Mucosa of gallbladder (tissue), 1 donor: Measurements from ENCODE around the gene TRAPPC6A. TPM values are rescaled to one million over a fixed set of nuclear protein-coding genes. Genes with fewer than 3 reads are reported as not detected.

Source experiments
- DNase-seq: peaks from one replicate; pipeline ENCODE4 v3.0.0-alpha.2; 2020; ENCODE audit warnings: low spot score
- total RNA-seq: library from RNA; stranded (reverse); gene quantifications from one replicate; pipeline ENCODE4 v1.2.1, GENCODE V29; 2021
- donor health status: DM: no; HTN: no; CAD: no.

Gene TRAPPC6A
- total RNA-seq, 1 donor from 2014 or later, result 26.8 TPM

GRCh38 chr19:45163751-45164460, 14.1 kb downstream of the TRAPPC6A start:
- no peak for DNase-seq

GRCh38 chr19:45163156-45163555, 14.9 kb downstream of the TRAPPC6A start:
- no peak for DNase-seq

- DNase-seq, result no peak
Observed at GRCh38 chr19:45162608-45163143, 15.4 kb downstream of the TRAPPC6A start.

- no peak for DNase-seq
Observed at GRCh38 chr19:45161738-45162607, 16.1 kb downstream of the TRAPPC6A start.

DNA sequence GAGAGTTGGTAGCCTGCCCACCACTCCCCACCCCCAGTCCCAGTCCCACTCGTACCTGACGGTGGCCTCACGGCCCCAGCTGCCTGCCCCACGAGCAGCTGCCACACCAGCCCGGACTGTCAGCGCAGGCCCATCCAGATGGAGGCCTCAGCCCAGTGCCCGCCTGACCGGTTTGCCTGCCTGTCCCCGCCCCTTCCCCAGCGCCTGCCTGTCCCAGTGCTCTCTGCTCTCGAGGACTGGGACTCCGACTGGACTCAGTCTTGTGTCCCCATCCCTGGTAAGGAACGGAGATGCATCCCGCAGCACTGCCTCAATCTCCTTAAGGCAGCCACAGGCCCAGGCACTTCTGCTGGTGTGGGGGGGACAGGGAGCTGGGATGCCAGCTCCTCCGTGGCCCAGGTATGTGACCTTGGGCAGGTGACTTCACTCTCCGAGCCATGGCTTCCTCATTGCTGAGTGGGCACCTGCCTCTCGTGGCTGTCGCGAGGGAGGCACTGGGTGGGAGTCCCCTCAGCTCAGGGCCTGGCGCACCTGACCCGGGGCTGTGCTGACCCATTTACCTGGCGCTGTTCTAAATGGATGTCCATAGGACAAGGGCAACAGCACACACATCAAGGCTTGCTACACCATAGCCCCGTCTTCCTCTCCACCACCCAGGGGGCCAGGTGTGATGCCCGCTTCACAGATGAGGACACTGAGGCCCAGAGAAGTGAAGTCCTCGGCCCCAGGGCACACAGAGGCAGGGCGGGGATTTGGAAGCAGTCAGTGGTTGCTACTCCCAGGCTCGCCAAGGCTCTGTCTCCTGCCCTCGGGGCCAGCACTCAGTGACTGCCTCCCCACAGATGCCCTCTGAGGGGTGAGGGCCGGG, 16.9 kb downstream of the TRAPPC6A start, which contains the start of gene NKPD1:
Gene NKPD1 (minus strand): TSS at position 113 of the 868 bp plus-strand sequence. CDS start 832 bp downstream, outside the sequence.
- peak; percentile 53 for DNase-seq

- no peak for DNase-seq
Observed at GRCh38 chr19:45159971-45160324, 18.1 kb downstream of the TRAPPC6A start.

DNA sequence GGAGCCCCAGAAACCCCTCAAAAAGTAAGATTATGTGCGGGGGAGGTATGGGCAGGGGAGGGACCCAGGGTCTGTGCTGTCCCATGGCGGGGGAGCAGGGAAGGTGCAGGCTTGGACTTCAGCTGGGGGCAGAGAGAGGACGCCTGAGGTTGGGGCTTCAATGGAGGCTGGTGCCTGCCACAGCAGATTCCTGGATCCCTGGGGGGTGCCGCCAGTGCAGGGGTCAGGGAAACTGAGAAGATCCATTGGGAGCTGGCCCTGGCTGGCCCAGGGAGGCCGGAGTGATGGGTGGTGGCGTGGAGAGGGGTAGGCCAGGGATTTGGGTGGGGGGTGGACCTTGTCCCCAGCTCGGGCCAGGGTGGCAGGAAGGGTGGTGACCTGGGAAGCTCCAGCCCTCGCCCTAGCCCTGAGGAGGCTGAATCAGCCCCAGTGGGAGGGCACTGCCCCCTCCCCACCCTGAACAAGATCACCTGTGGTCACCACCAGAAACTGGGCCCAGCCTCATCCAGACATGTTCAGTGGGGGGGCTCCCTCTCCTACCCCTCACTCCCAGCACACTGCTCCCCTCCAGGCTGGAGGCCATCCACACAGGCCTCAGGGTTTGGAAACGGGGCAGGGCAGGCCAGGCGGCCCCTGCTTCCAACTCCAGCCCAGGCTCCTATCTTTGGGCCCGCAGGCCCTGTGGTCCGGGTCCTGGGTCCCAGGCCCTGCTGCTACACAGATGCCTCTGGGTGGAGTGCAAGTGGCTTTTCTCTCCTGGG, 18.6 kb downstream of the TRAPPC6A start:
- DNase-seq, result no peak

DNA sequence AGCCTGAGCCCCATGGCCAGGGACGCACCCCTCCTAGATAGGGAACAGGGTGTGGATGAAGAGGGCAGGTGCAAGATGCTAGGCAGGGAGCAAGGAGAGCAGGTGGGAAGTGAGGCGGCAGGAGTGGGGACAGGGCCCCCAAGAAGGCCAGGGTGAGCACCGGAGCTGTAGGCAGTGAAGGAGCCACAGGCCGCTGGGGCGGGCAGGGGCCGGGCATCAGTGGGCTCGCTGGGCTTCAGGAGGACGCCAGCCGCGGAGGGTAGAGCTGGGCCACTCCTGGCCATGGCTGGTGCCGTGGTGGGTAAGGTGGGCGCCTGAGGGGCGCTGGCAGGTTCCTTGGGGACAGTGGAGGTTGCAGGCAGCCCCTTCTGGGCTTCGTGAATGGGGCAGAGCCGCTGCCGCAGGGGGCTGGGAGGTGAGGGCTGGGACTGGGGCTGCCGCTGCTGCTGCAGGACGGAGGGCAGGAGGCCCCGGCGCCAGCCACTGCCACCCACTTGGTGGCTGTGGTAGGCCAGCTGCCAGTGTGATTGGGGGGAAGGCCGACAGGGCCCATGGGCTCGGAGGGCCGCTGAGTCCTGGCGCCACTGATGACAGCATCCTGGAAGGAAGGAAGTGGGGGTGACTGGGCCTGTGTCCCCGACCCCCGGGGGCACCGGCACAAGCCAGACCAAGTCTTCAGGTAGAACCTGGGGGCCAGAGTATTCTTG, 19.4 kb downstream of the TRAPPC6A start:
- no peak for DNase-seq

DNA sequence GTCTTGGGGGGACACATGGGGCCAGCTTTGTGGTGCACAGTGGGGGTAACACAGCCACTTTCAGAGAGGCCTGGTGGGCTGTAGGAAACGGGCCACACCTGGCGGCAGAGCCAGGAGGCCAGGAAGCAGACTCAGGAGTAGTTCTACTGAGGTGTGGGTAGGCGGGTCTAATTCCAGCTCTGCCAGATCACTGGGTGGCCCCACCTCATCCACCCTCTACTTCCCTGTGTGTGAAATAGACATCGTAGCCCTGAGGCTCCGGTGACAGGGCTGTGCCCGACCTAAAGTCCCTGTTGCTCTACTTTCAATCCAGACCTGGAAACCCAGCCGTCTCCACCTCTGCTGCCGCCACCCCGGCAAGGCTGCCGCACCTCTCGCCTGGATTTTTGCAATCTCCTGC, 21.3 kb downstream of the TRAPPC6A start:
- no peak for DNase-seq

DNA sequence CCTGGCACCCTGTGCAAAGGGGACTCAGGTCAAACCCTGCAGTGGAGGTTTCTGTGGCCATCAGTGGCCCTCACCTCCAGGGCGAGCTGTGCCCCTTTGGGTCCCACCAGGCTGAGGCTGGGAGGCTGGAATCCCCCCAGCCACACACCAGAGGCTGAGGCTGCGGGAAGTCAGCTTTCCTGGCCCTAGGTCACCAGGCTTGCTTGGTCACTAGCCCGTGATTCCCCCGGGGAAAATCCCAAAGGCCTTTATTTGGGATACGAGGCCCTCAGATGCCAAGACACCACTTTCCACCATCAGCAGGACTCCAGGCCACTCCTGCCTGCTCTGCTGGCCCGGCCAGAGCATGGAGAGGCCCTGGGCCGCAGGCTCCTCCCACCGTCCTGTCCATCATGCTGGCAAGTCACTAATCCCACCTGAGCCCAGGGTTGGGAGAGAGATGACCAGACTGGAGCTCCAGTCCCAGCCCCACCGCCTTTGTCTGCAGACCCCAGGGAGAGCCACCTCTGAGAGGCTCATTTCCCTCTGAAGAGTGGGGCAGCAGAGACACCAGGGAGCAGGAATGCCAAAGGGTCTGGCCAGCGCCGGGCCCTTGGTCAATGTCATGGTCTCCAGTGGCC, 21.9 kb downstream of the TRAPPC6A start:
- DNase-seq, result no peak

- peak; percentile 58 for DNase-seq
Observed at GRCh38 chr19:45154064-45154827, 23.8 kb downstream of the TRAPPC6A start.

DNA sequence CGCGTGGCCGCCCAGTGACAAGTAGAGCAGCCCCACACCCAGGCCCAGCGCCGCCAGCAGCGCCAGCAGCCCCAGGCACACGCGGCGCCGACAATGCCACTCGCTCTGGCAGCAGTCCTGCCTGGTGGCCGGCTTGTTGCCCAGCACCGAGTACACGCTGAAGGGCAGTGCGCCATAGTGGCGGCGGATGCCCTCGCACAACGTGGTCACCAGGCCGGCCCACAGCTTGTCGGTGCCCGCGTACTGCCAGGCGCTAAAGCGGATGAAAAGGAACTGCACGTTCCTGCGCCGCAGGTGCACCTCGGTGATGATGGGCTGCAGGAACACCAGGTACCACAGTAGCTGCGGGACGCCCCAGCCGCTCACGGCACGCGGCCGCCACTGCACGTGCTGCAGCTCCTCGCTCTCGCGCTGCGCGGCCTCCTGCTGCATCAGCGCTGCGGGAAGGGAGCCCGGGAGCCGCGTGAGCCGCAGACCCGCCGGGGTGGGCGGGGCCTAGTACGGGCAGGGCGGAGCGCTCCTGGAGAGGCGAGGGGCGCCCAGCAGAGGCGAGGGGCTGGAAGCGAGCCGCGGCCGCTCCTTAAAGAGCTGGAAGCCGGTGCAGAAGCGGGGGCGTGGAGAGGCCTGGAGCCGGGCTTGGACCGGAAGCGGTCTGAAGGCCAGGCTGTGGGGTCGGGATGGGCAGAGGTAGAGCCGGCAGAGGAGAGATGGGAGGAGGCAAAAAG, 24.5 kb downstream of the TRAPPC6A start:
- DNase-seq, result peak; percentile 21

DNA sequence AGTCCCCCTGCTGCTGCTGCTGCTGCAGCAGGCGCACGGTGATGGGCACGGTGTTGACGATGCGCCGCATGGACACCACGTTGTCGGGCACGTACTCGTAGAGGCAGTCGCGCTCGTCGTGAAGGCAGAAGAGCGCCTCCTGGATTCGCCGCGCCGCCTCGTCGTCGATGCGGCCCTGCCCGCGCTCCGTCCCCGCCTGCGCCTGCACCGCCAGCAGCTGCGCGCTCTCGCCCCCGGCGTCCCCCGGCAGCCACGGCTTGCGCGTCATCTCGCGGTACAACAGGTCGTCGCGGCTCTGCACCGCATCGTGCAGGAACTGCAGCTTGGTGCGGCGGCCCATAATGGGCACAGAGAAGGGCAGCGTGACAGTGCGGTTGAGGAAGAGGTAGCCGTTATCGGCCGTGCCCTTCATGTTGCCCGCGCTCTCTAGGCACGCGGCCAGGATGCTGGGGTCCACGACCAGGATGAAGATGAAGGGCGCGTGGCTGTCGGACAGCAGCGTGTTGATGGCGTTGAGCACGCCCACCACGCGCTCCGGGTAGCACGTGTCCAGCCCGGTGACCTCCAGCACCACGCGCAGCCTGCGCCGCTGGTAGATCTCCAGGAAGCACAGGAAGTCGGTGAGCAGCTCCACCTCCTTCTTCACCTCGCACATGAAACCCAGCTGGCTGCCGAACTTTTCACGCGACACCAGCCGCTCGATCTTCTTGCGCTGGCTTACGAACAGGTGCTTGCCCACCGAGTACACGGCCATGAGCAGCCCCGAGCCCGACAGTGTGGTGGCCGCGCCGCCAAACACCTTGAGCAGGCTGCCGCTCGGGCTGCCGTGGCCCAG, 25.3 kb downstream of the TRAPPC6A start:
- DNase-seq, result peak; percentile 60

DNA sequence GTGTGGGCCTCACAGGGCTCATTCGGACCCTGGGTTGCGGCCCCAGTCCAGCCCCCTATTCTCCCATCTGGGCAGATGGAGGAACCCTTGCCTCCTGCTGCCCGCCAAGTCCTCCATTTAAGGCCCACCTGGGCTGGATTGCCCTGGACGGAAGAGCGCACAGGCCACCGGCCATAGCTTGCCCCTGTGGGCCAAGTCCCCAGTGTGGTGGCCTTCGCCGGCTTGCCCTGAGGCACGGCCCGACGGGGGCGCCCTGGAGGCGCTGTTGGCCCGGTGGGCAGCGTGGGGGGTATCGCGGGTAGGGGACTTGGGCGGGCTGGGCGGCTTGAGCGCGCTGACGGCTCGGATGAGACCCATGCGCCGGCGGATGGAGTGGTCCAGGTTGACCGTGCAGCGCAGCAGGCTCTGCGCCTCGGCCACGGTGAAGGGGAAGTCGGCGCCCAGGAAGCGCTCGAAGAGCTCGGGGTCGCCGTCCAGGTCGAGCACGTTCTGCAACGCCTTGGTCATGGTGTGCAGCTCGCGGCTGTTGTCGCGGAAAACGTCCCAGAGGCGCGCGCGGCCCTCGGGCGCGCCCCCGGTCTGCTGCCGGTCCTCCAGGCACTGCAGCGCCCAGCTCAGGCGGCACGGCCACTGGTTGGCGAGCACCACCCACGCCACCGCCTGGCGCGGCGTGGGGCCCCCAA, 26.1 kb downstream of the TRAPPC6A start:
- no peak for DNase-seq

GRCh38 chr19:45151320-45151719, 26.7 kb downstream of the TRAPPC6A start:
- no peak for DNase-seq

- no peak for DNase-seq
Observed at GRCh38 chr19:45150751-45151281, 27.2 kb downstream of the TRAPPC6A start.

- no peak for DNase-seq
Observed at GRCh38 chr19:45150180-45150579, 27.9 kb downstream of the TRAPPC6A start.
